Measurements from ENCODE around the gene HSPA1B. TPM values are rescaled to one million over a fixed set of nuclear protein-coding genes. Genes with fewer than 3 reads are reported as not detected.

The HSPA1B gene
- 110 and 126 TPM in 2 replicates for total RNA-seq

GRCh38 chr6:31827286-31828079, at the start of gene HSPA1B:
Gene HSPA1B (plus strand): TSS chr6:31827738. CDS start chr6:31827951, 213 bp downstream.

DNA sequence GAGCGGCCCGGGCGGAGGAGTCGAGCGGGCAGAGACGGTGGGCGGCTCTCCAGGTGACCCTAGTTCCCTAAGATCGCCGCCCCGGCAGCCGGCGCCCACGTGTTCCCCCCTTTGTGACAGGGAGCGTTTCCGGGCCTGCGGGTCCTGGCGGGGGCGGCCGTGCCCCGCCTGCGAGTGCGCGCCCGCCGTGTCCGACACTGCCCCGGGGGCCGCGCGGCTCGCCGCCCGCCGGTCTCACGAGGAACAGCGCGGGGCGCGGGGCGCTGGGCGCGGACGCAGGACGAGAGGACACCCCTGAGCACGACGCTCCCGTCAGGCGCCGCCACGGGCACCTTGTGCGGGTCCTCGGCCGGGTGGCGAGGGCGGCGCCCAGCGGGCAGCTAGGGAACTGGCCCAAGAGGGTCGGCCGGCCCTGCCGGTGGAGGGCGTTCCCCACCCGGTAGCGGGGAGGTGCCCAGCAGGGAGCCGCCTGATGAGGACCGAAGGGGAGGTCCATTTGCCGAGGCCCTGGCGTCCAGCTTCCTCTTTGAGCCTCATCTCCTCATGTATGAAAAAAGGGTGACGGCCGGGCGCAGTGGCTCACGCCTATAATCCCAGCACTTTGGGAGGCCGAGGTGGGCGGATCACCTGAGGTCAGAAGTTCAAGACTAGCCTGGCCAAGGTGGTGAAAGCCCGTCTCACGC, 31.8 kb upstream of the HSPA1B start, which contains the start of gene VARS1:
Gene VARS1 (minus strand): TSS at position 137 of the 683 bp plus-strand sequence. CDS start 535 bp downstream, outside the sequence.

DNA sequence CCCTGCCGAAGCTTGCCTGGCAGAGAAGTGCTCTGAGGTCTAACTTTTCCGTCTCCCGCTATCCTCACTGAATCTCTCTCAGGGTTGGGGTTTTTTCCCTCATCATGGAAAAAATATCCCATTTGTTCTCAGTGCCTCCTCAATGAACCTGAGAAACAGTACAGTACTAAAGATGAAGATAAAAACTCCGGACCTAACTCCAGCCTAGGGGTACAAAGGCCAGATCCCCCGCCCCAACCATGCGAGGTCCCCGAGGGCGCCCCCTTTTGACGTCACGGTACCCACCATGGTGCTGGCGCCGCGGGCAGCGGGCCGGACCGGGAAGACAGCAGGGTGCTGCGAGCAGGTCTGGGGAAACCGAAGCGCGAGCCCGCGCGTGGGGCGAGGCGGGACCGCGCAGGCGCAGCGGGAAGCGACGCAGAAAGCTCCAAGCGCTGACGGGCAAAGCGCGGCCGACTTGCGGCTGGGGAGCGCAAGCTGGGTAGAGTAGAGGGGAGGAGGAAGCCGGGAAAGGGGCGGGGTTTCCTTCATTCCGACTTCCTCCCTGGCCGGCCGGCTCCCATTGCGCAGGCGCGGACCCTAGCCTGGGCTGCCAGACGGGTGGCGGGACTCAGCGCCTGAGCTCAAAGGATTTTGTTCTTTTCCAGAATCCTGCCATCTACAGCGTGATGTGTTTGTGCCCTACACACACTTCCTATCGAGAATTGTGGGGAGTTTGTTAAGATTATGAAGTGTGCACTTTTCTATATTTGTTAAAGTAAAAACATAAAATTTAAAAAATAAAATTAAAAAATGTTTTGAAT, 20.9 kb upstream of the HSPA1B start, which contains the start of gene LSM2:
Gene LSM2 (minus strand): TSS at position 497 of the 803 bp plus-strand sequence. CDS start 209 bp downstream, at position 288.

GRCh38 chr6:31815025-31815838, 12.3 kb upstream of the HSPA1B start, which contains the start of the genes HSPA1A and HSPA1L:
Gene HSPA1A (plus strand): TSS chr6:31815543. CDS start chr6:31815757, 214 bp downstream.
Gene HSPA1L (minus strand): TSS chr6:31815283. CDS start chr6:31811972, 3,311 bp downstream.

GRCh38 chr6:31862344-31863235, 35.1 kb downstream of the HSPA1B start, which contains the start of gene NEU1:
Gene NEU1 (minus strand): TSS chr6:31862821. CDS start chr6:31862776, 45 bp downstream.

GRCh38 chr6:31878726-31879125, 51.2 kb downstream of the HSPA1B start, which contains the start of gene SLC44A4:
Gene SLC44A4 (minus strand): TSS chr6:31878997. CDS start chr6:31878980, 17 bp downstream.

Other genes with a start within 250 kb of the HSPA1B start
- 2.2 and 7.0 TPM in 2 replicates for gene LTB, start 245.3 kb upstream of the HSPA1B start, total RNA-seq
- 0.20 and 0.98 TPM in 2 replicates for gene LST1, start 241.5 kb upstream of the HSPA1B start, total RNA-seq
- gene NCR3, start 234.7 kb upstream of the HSPA1B start, total RNA-seq: not detected in 2 replicates
- not detected in 2 replicates for gene AIF1, start 212.5 kb upstream of the HSPA1B start, total RNA-seq
- 90.2 and 95.7 TPM in 2 replicates for gene PRRC2A, start 207.0 kb upstream of the HSPA1B start, total RNA-seq
- gene BAG6, start 175.1 kb upstream of the HSPA1B start, total RNA-seq: 273 and 296 TPM in 2 replicates
- 1.2 and 1.4 TPM in 2 replicates for gene APOM, start 171.8 kb upstream of the HSPA1B start, total RNA-seq
- 14.2 and 15.2 TPM in 2 replicates for gene C6orf47, start 167.0 kb upstream of the HSPA1B start, total RNA-seq
- 11.7 and 17.9 TPM in 2 replicates for gene GPANK1, start 162.7 kb upstream of the HSPA1B start, total RNA-seq
- gene CSNK2B, start 161.7 kb upstream of the HSPA1B start, total RNA-seq: 279 and 308 TPM in 2 replicates
- gene LY6G5B, start 157.8 kb upstream of the HSPA1B start, total RNA-seq: 0.93 and 3.1 TPM in 2 replicates
- 2.5 and 3.3 TPM in 2 replicates for gene LY6G5C, start 146.7 kb upstream of the HSPA1B start, total RNA-seq
- 36.2 and 38.2 TPM in 2 replicates for gene ABHD16A, start 124.4 kb upstream of the HSPA1B start, total RNA-seq
- gene LY6G6F, start 120.9 kb upstream of the HSPA1B start, total RNA-seq: not detected in 2 replicates
- not detected in 2 replicates for gene LY6G6D, start 112.4 kb upstream of the HSPA1B start, total RNA-seq
- not detected in 2 replicates for gene LY6G6C, start 106.0 kb upstream of the HSPA1B start, total RNA-seq
- gene MPIG6B, start 104.4 kb upstream of the HSPA1B start, total RNA-seq: not detected in 2 replicates
- gene DDAH2, start 98.4 kb upstream of the HSPA1B start, total RNA-seq: 90.3 and 106 TPM in 2 replicates
- 1,055 and 1,092 TPM in 2 replicates for gene CLIC1, start 91.2 kb upstream of the HSPA1B start, total RNA-seq
- gene MSH5, start 87.7 kb upstream of the HSPA1B start, total RNA-seq: 8.3 and 14.5 TPM in 2 replicates
- gene SAPCD1, start 65.1 kb upstream of the HSPA1B start, total RNA-seq: 0.67 and 1.7 TPM in 2 replicates
- gene VWA7, start 50.4 kb upstream of the HSPA1B start, total RNA-seq: 0.49 and 1.6 TPM in 2 replicates
- gene VARS1, start 32.0 kb upstream of the HSPA1B start, total RNA-seq: 102 and 107 TPM in 2 replicates
- 117 and 140 TPM in 2 replicates for gene LSM2, start 20.8 kb upstream of the HSPA1B start, total RNA-seq
- gene HSPA1L, start 12.5 kb upstream of the HSPA1B start, total RNA-seq: 0.33 and 0.39 TPM in 2 replicates
- 158 and 167 TPM in 2 replicates for gene HSPA1A, start 12.2 kb upstream of the HSPA1B start, total RNA-seq
- gene NEU1, start 35.1 kb downstream of the HSPA1B start, total RNA-seq: 96.4 and 102 TPM in 2 replicates
- 0.30 and 0.33 TPM in 2 replicates for gene SLC44A4, start 51.3 kb downstream of the HSPA1B start, total RNA-seq
- gene EHMT2, start 70.0 kb downstream of the HSPA1B start, total RNA-seq: 35.4 and 39.2 TPM in 2 replicates
- gene ZBTB12, start 74.3 kb downstream of the HSPA1B start, total RNA-seq: 0.53 and 0.54 TPM in 2 replicates
- not detected in 2 replicates for gene C2, start 100.0 kb downstream of the HSPA1B start, total RNA-seq
- 3.9 and 7.0 TPM in 2 replicates for gene CFB, start 118.4 kb downstream of the HSPA1B start, total RNA-seq
- 99.5 and 101 TPM in 2 replicates for gene NELFE, start 131.2 kb downstream of the HSPA1B start, total RNA-seq
- gene SKIC2, start 131.4 kb downstream of the HSPA1B start, total RNA-seq: 38.9 and 44.7 TPM in 2 replicates
- 18.7 and 22.7 TPM in 2 replicates for gene DXO, start 144.4 kb downstream of the HSPA1B start, total RNA-seq
- 0.53 and 1.3 TPM in 2 replicates for gene C4A, start 154.3 kb downstream of the HSPA1B start, total RNA-seq
- 0.33 and 1.6 TPM in 2 replicates for gene C4B, start 187.1 kb downstream of the HSPA1B start, total RNA-seq
- gene CYP21A2, start 210.7 kb downstream of the HSPA1B start, total RNA-seq: not detected in 2 replicates

Measured in mammary microvascular endothelial cell (primary cell).